ENCODE data around the gene PNPLA2.

PNPLA2 gene

GRCh38 chr11:870127-870413 lies 51.4 kb downstream of the PNPLA2 start:
- H2AFZ ChIP-seq (ENCODE audit: low read length): no peak overlapping the region
- H3F3A ChIP-seq (ENCODE audit: insufficient read depth, low read length): no peaks in the 10 kb centered on the region
- no peak overlapping the region for H3K9ac ChIP-seq (ENCODE audit: low read length)
- H3K9me2 ChIP-seq (ENCODE audit: low read depth, low read length): no peaks in the 10 kb centered on the region
- no peaks in the 10 kb centered on the region; the same call in 1 of the 2 replicates for H3K36me3 ChIP-seq (ENCODE audit: insufficient read depth, low read length)
- no peaks in the 10 kb centered on the region for H3K79me2 ChIP-seq (ENCODE audit: insufficient read depth, low read length)
- TF ChIP-seq CTCF (IDR thresholded peaks at IDR 0.05; ENCODE audit: low read length) (no peak), EZH2 (IDR thresholded peaks at IDR 0.05; ENCODE audit: borderline replicate concordance, low read length) (no peak)
- no peaks in the 10 kb centered on the region for H3K9me3 ChIP-seq (ENCODE audit: low read length)
- H3K4me1 ChIP-seq (ENCODE audit: insufficient read depth, low read length, severe bottlenecking): no peaks in the 10 kb centered on the region
- H3K4me2 ChIP-seq (ENCODE audit: low read length): no peak overlapping the region
- peaks cover 6% of the 10 kb centered on the region; the same call in 1 of the 2 replicates for H3K27me3 ChIP-seq (ENCODE audit: insufficient read depth, low read length)
- H3K4me3 ChIP-seq (ENCODE audit: low read depth, low read length, poor library complexity, severe bottlenecking): no peak overlapping the region
- no peak overlapping the region for H3K27ac ChIP-seq (ENCODE audit: low read depth, low read length, poor library complexity, severe bottlenecking)
- H4K20me1 ChIP-seq (ENCODE audit: insufficient read depth, low read length): no peaks in the 10 kb centered on the region

GRCh38 chr11:870418-870817 lies 51.7 kb downstream of the PNPLA2 start:
- H4K20me1 ChIP-seq (ENCODE audit: insufficient read depth, low read length): no peaks in the 10 kb centered on the region
- no peaks in the 10 kb centered on the region for H3K79me2 ChIP-seq (ENCODE audit: insufficient read depth, low read length)
- no peak overlapping the region for H2AFZ ChIP-seq (ENCODE audit: low read length)
- H3K27me3 ChIP-seq (ENCODE audit: insufficient read depth, low read length): peaks cover 3% of the 10 kb centered on the region; the same call in 1 of the 2 replicates
- H3F3A ChIP-seq (ENCODE audit: insufficient read depth, low read length): no peaks in the 10 kb centered on the region
- H3K9me3 ChIP-seq (ENCODE audit: low read length): no peaks in the 10 kb centered on the region
- no peaks in the 10 kb centered on the region for H3K9me2 ChIP-seq (ENCODE audit: low read depth, low read length)
- H3K4me3 ChIP-seq (ENCODE audit: low read depth, low read length, poor library complexity, severe bottlenecking): no peak overlapping the region
- H3K27ac ChIP-seq (ENCODE audit: low read depth, low read length, poor library complexity, severe bottlenecking): no peak overlapping the region
- no peak overlapping the region for H3K4me2 ChIP-seq (ENCODE audit: low read length)
- no peak for TF ChIP-seq CTCF (IDR thresholded peaks at IDR 0.05; ENCODE audit: low read length)
- TF ChIP-seq EZH2 (IDR thresholded peaks at IDR 0.05; ENCODE audit: borderline replicate concordance, low read length): no peak
- no peaks in the 10 kb centered on the region for H3K4me1 ChIP-seq (ENCODE audit: insufficient read depth, low read length, severe bottlenecking)
- H3K36me3 ChIP-seq (ENCODE audit: insufficient read depth, low read length): no peaks in the 10 kb centered on the region; the same call in 1 of the 2 replicates
- no peak overlapping the region for H3K9ac ChIP-seq (ENCODE audit: low read length)

- Histone ChIP-seq H3K4me1 (ENCODE audit: insufficient read depth, low read length, severe bottlenecking) (no peaks in the 10 kb centered on the region), H3K4me2 (ENCODE audit: low read length) (no peak overlapping the region), H3K9me2 (ENCODE audit: low read depth, low read length) (no peaks in the 10 kb centered on the region), H3K79me2 (ENCODE audit: insufficient read depth, low read length) (no peaks in the 10 kb centered on the region), H2AFZ (ENCODE audit: low read length) (no peak overlapping the region), H3K9me3 (ENCODE audit: low read length) (no peaks in the 10 kb centered on the region), H4K20me1 (ENCODE audit: insufficient read depth, low read length) (no peaks in the 10 kb centered on the region), H3K36me3 (ENCODE audit: insufficient read depth, low read length) (no peaks in the 10 kb centered on the region; the same call in 1 of the 2 replicates), H3K9ac (ENCODE audit: low read length) (no peak overlapping the region), H3K4me3 (ENCODE audit: low read depth, low read length, poor library complexity, severe bottlenecking) (no peak overlapping the region), H3K27ac (ENCODE audit: low read depth, low read length, poor library complexity, severe bottlenecking) (no peak overlapping the region), H3F3A (ENCODE audit: insufficient read depth, low read length) (no peaks in the 10 kb centered on the region), H3K27me3 (ENCODE audit: insufficient read depth, low read length) (no peaks in the 10 kb centered on the region; the same call in 1 of the 2 replicates)
- no peak for TF ChIP-seq EZH2 (IDR thresholded peaks at IDR 0.05; ENCODE audit: borderline replicate concordance, low read length)
- no peak for TF ChIP-seq CTCF (IDR thresholded peaks at IDR 0.05; ENCODE audit: low read length)
Measured at GRCh38 chr11:871472-871871, 52.8 kb downstream of the PNPLA2 start.
